GM18505 (cell line): ENCODE results near the gene ST8SIA6.

Experiments
- ATAC-seq: cut with Tn5 transposase; IDR thresholded peaks from one replicate; pipeline ENCODE4 v1.9.1; 2021; ENCODE audit not compliant: unreplicated experiment
- POLR2A ChIP-seq: IDR thresholded peaks from 4 replicates; pipeline ENCODE4 v1.6.1; 2011; ENCODE audit warnings: borderline replicate concordance; ENCODE audit not compliant: insufficient read depth, insufficient read length; ENCODE audit errors: extremely low read depth

The ST8SIA6 gene

GRCh38 chr10:17289763-17290162 lies 164.6 kb downstream of the ST8SIA6 start:
- no peak for ATAC-seq
- no peak for TF ChIP-seq POLR2A

DNA sequence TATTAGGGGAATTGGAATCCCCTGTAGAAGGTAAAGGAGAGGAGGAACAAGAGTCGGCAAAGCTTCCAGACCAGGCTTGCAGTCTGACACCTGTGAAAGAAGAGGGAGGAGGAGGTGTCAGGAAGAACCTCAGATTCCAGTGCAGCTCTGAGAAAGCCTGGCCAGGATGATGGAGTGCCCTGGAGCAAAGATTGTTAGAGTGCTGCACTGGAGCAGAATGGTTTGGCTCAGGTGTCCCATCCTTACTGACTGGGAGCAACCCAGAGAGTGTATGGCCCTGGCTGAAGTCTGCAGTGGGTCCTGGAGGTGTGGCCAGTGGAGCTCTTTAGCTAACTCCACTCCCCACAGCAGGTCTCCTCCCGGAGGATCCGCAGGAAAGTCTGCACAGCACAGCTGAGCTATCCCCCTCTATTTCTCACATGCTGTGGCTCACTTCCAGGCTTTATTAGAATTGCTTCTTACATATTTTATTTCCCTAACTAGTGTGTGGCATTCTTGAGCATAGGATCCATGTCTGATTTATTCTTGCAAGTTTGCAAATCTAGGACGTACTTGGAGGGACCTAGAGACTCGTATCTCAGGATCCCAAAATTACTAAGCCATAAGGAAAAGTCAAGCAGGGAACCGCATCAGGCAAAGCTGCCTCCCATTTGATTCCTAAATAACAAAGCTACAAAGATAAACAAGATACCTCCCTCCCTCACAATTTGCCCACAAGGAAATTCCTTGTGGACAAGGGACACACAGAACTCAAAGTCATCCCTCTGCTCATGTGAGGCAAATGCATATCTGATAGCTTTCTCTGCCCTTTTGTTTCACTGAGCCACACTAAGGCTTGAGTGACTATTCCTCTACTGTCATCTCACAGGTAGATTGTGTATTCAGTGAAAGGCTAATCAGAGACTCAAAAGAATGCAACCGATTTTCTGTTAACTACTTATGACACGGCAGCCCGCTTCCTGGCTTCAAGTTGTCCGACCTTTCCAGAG lies 167.5 kb downstream of the ST8SIA6 start:
- no peak for TF ChIP-seq POLR2A
- no peak for ATAC-seq

- TF ChIP-seq POLR2A = no peak
These were observed 172.1 kb downstream of the ST8SIA6 start for GRCh38 chr10:17282311-17282710.

GRCh38 chr10:17278607-17279240 lies 175.7 kb downstream of the ST8SIA6 start:
- TF ChIP-seq POLR2A = no peak
- ATAC-seq = no peak

More at GRCh38 chr10:17282311-17282710, 172.1 kb downstream of the ST8SIA6 start:
- ATAC-seq = no peak

GRCh38 chr10:17276756-17277424 lies 177.5 kb downstream of the ST8SIA6 start:
- no peak for ATAC-seq
- no peak for TF ChIP-seq POLR2A

DNA sequence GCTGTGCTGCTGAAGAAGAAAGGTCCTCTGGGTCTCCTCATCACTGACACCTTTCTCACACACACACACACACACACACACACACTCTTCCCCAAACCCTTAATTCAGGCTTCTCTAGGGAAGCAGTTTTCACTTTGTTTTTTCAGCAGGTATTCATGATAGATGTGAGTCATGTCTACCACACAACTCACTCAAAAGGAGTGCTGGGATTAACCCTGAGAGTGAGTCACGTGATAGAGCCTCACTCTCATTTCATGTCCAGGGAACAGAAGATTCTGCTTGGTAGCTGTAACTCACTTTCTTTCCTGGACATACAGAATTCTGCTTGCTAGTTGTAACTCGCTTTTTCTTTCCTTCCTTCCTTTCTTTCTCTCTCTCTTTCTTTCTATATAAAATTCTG lies 181.0 kb downstream of the ST8SIA6 start:
- TF ChIP-seq POLR2A = no peak
- ATAC-seq = no peak

DNA sequence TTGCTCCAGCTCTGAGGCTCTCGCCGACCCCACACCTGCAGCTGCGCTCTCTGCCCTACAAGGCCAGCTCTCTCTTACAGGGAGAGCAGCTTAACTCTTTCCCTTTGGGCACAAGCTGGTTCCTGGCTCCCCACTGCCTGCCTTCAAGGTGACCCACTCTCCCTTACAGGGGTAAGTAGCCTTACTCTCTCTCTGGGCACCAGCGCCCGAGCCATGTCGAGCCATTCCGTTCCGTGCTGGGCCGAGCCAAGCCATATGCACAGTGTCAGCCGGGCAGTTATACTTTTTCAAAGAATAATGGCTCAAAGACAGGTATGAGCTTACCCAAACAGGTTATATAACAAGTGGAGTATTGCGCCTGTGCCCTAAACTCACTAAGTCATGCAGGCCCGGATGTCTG lies 181.7 kb downstream of the ST8SIA6 start:
- no peak for TF ChIP-seq POLR2A
- no peak for ATAC-seq
